K562 (cell line): ENCODE measurements around the gene DNAJB6. TPM values are rescaled to one million over a fixed set of nuclear protein-coding genes. Genes with fewer than 3 reads are reported as not detected.

Source experiments
- ATF1 ChIP-seq, 2 experiments: fragments of 450-650 bp in 1 of 2; IDR thresholded peaks; 2 replicates each; pipeline ENCODE4 v1.6.1; 2016; ENCODE audit warnings: missing compliant biosample characterization in 1 of 2, missing genetic modification characterization in 1 of 2
- CREB1 ChIP-seq, 2 experiments: sonication (generic) in 1 of 2; formaldehyde crosslinking in 1 of 2; IDR thresholded peaks; 2 replicates each; pipeline versions ENCODE4 v1.6.1 to v1.8.0; 2012 to 2022; ENCODE audit warnings: inconsistent platforms in 1 of 2, mild to moderate bottlenecking in 1 of 2, missing genetic modification reagents in 1 of 2, moderate library complexity in 1 of 2
- CREB3 ChIP-seq: fragments of 450-650 bp; conservative IDR thresholded peaks from 2 replicates; pipeline ENCODE4 v1.6.1; 2016; ENCODE audit warnings: missing genetic modification characterization, low read depth, mild to moderate bottlenecking, missing compliant biosample characterization, moderate library complexity
- ETV1 ChIP-seq: fragments of 450-650 bp; conservative IDR thresholded peaks from 2 replicates; pipeline ENCODE4 v1.6.1; 2016; ENCODE audit warnings: missing genetic modification characterization, control low read depth, low read depth, missing compliant biosample characterization
- GABPA ChIP-seq: fragments of 200-800 bp; sonication (Bioruptor generic); conservative IDR thresholded peaks from 2 replicates; pipeline ENCODE4 v1.6.1; 2016; ENCODE audit warnings: low read depth, missing genetic modification characterization, missing compliant biosample characterization
- HCFC1 ChIP-seq: IDR thresholded peaks from 2 replicates; pipeline ENCODE4 v1.6.1; 2012; ENCODE audit warnings: low read depth, low read length, improper control_type of control experiment
- HMGXB4 ChIP-seq: sonication (generic); formaldehyde crosslinking; IDR thresholded peaks from 2 replicates; pipeline ENCODE4 v1.8.1; 2023; ENCODE audit warnings: mild to moderate bottlenecking, missing genetic modification reagents
- HSF4 ChIP-seq: fragments of 250-450 bp; sonication (Bioruptor Pico); IDR thresholded peaks from 2 replicates; pipeline ENCODE4 v2.1.2; 2022; ENCODE audit warnings: mild to moderate bottlenecking, moderate library complexity, borderline replicate concordance
- MLX ChIP-seq, 2 experiments: fragments of 450-650 bp in 1 of 2; sonication (generic) in 1 of 2; formaldehyde crosslinking; conservative IDR thresholded peaks; 2 replicates each; pipeline versions ENCODE4 v1.4.0 to v1.8.1; 2020 to 2022; ENCODE audit warnings: mild to moderate bottlenecking in 1 of 2, missing genetic modification reagents in 1 of 2
- PURB ChIP-seq: sonication (generic); formaldehyde crosslinking; IDR thresholded peaks from 2 replicates; pipeline ENCODE4 v1.9.0; 2021; ENCODE audit warnings: low read depth, mild to moderate bottlenecking, missing genetic modification reagents
- SLC30A9 ChIP-seq: fragments of 250-450 bp; sonication (Bioruptor Pico); IDR thresholded peaks from 2 replicates; pipeline ENCODE4 v1.8.0; 2022; ENCODE audit warnings: mild to moderate bottlenecking, moderate library complexity
- SRF ChIP-seq, 2 experiments: fragments of 250-450, 450-650 bp in 1 of 2; sonication (Bioruptor Pico) in 1 of 2; sonication (generic) in 1 of 2; formaldehyde crosslinking; IDR thresholded peaks; 2 replicates each; pipeline versions ENCODE4 v1.5.0 to v1.5.1; 2020 to 2022; ENCODE audit warnings: mild to moderate bottlenecking in 1 of 2, missing genetic modification reagents in 1 of 2
- STAG1 ChIP-seq: sonication (generic); formaldehyde crosslinking; IDR thresholded peaks from 2 replicates; pipeline ENCODE4 v1.5.0; 2020; ENCODE audit warnings: missing genetic modification reagents, borderline replicate concordance
- TSC22D4 ChIP-seq: fragments of 450-650 bp; IDR thresholded peaks from 2 replicates; pipeline ENCODE4 v1.6.1; 2016; ENCODE audit warnings: missing genetic modification characterization, missing biosample characterization, control low read depth
- ZNF280A ChIP-seq: fragments of 450-650 bp; IDR thresholded peaks from 2 replicates; pipeline ENCODE4 v1.6.1; 2018; ENCODE audit warnings: mild to moderate bottlenecking, low read depth; ENCODE audit not compliant: partially characterized antibody
- ZNF639 ChIP-seq, 2 experiments: fragments of 200-800 bp in 1 of 2; sonication (Bioruptor generic) in 1 of 2; sonication (generic) in 1 of 2; formaldehyde crosslinking in 1 of 2; IDR thresholded peaks in 1 of 2; conservative IDR thresholded peaks in 1 of 2; 2 replicates each; pipeline versions ENCODE4 v1.5.0 to v1.6.1; 2016 to 2020; ENCODE audit warnings: missing compliant biosample characterization in 1 of 2, missing genetic modification characterization in 1 of 2, missing genetic modification reagents in 1 of 2
- ZNF764 ChIP-seq: fragments of 250-450 bp; sonication (Bioruptor Pico); IDR thresholded peaks from 2 replicates; pipeline ENCODE4 v1.4.0; 2020; ENCODE audit warnings: low read depth, mild to moderate bottlenecking, moderate library complexity
- polyA plus RNA-seq, 8 experiments: library from polyadenylated mRNA; depleted of rRNA in 4 of 8; stranded (reverse) in 5 of 8; unstranded in 3 of 8; fragments of >200 nt; fragmentation: Nextera tagmentation in 2 of 8; fragmentation: Illumina TruSeq in 1 of 8; extraction: Ambion mirVana in 2 of 8; extraction: Trizol in 1 of 8; gene quantifications; 2 replicates each; pipeline versions ENCODE4 v1.2.1 to v1.2.3, GENCODE V29; 2011 to 2014; ENCODE audit warnings: inconsistent platforms in 1 of 8, missing spikeins in 1 of 8
- total RNA-seq, 7 experiments: library from RNA; depleted of rRNA in 6 of 7; stranded (reverse); fragments of >200 nt in 6 of 7; fragmentation: Illumina TruSeq in 2 of 7; extraction: Trizol in 2 of 7; gene quantifications; 2 replicates each; pipeline versions ENCODE4 v1.2.1 to v1.2.3, GENCODE V29; 2011 to 2021; ENCODE audit warnings: low replicate concordance in 1 of 7

Gene DNAJB6
- total and polyA plus RNA-seq, 9 of the 15 experiments (the other 6 are each of a cell fraction or from before 2014, with no cell fraction given), result 84.5 to 158 (median 135) TPM

- TF ChIP-seq GABPA (tag), result peak; percentile 99
- no peak for TF ChIP-seq STAG1
- peak; percentile 35; the same call in 1 of the 2 replicates for TF ChIP-seq ZNF764 (CRISPR knock-in tag)
- no peak; the same call in 1 of the 2 replicates for TF ChIP-seq HMGXB4 (CRISPR knock-in tag)
- no peak for TF ChIP-seq CREB3
- TF ChIP-seq MLX (CRISPR knock-in tag; conservative IDR thresholded peaks at IDR 0.05), result no peak
- TF ChIP-seq PURB, result no peak
- TF ChIP-seq HSF4, result 0 out of 2 replicates have a peak, but pooled peaks have one; percentile 40
- TF ChIP-seq TSC22D4 (tag), result no peak
- peak; percentile 87 for TF ChIP-seq HCFC1
- TF ChIP-seq ATF1 (CRISPR knock-in tag; IDR thresholded peaks at IDR 0.05), result peak; percentile 63; the same call in 1 of the 2 replicates
- TF ChIP-seq ATF1 (tag; IDR thresholded peaks at IDR 0.05), result peak; percentile 97
- no peak for TF ChIP-seq ZNF280A
- peak in 1 of 2 experiments; percentile 51; a peak in 1 of 4 replicates for TF ChIP-seq SRF (CRISPR knock-in tag; IDR thresholded peaks at IDR 0.05)
- TF ChIP-seq ZNF639 (CRISPR knock-in tag; conservative IDR thresholded peaks at IDR 0.05 in 1 of 2, IDR thresholded peaks at IDR 0.05 in 1 of 2), result peak in 1 of 2 experiments; percentile 75; a peak in 2 of 4 replicates
- TF ChIP-seq SLC30A9 (CRISPR knock-in tag), result 0 out of 2 replicates have a peak, but pooled peaks have one; percentile 56
- TF ChIP-seq CREB1 (IDR thresholded peaks at IDR 0.05), result peak; percentile 91
- TF ChIP-seq CREB1 (CRISPR knock-in tag; IDR thresholded peaks at IDR 0.05), result peak; percentile 94
- no peak for TF ChIP-seq ETV1
These were observed at the start of gene DNAJB6 (continued) for GRCh38 chr7:157336383-157337315.
